ENCODE results near the gene TNFSF12. TPM values are rescaled to one million over a fixed set of nuclear protein-coding genes. Genes with fewer than 3 reads are reported as not detected.

Gene TNFSF12
- total and polyA plus RNA-seq, 3 donors from 2014 or later, result 17.0 to 21.5 (median 20.6) TPM

GRCh38 chr17:7574176-7574953 is 25.5 kb downstream of the TNFSF12 start:
- H3K27ac ChIP-seq, result peak overlapping the region in 1 of 2 donors; percentile 99
- WGBS, 2 donors, result 15 to 25% methylated on average over 14 to 15 of the region's 15 CpGs
- no peaks in the 10 kb centered on the region for H3K36me3 ChIP-seq (ENCODE audit: low read depth, missing control alignments)
- TF ChIP-seq POLR2A (IDR thresholded peaks at IDR 0.05) (no peak), CTCF (IDR thresholded peaks at IDR 0.05) (no peak)
- peaks cover 21% of the 10 kb centered on the region for H3K4me1 ChIP-seq
- intact Hi-C loops (cut with DNase I; ENCODE audit: low total_unique reads), result no loop called here
- H3K27me3 ChIP-seq, result no peaks in the 10 kb centered on the region
- DNase-seq, result no peak
- H3K4me3 ChIP-seq, result peak overlapping the region; percentile 100
- no peaks in the 10 kb centered on the region for H3K9me3 ChIP-seq

- Histone ChIP-seq H3K4me3 (no peak overlapping the region), H3K9me3 (no peaks in the 10 kb centered on the region), H3K36me3 (ENCODE audit: low read depth, missing control alignments) (no peaks in the 10 kb centered on the region), H3K27ac (no peak overlapping the region), H3K27me3 (no peaks in the 10 kb centered on the region), H3K4me1 (peaks cover 25% of the 10 kb centered on the region)
- no peak for DNase-seq
- TF ChIP-seq CTCF (IDR thresholded peaks at IDR 0.05) (no peak), POLR2A (IDR thresholded peaks at IDR 0.05) (no peak)
- 43 to 80% methylated on average over 1 of the region's 1 CpG for WGBS, 2 donors
- intact Hi-C loops (cut with DNase I; ENCODE audit: low total_unique reads), result no loop called here
Measured at GRCh38 chr17:7575481-7575883, 26.6 kb downstream of the TNFSF12 start.

- H3K4me3 ChIP-seq, result no peak overlapping the region
- H3K4me1 ChIP-seq, result peaks cover 25% of the 10 kb centered on the region
- H3K27me3 ChIP-seq, result no peaks in the 10 kb centered on the region
- H3K27ac ChIP-seq, result no peak overlapping the region
- no peak for TF ChIP-seq POLR2A (IDR thresholded peaks at IDR 0.05)
- no peak for TF ChIP-seq CTCF (IDR thresholded peaks at IDR 0.05)
- intact Hi-C loops (cut with DNase I; ENCODE audit: low total_unique reads), result no loop called here
- WGBS, 2 donors, result 65 to 71% methylated on average over 7 of the region's 7 CpGs
- H3K36me3 ChIP-seq (ENCODE audit: low read depth, missing control alignments), result no peaks in the 10 kb centered on the region
- DNase-seq, result no peak
- no peaks in the 10 kb centered on the region for H3K9me3 ChIP-seq
Measured at GRCh38 chr17:7575959-7576358, 27.1 kb downstream of the TNFSF12 start.

- H3K27me3 ChIP-seq, result no peaks in the 10 kb centered on the region
- H3K4me3 ChIP-seq, result no peak overlapping the region
- H3K27ac ChIP-seq, result no peak overlapping the region
- intact Hi-C loops (cut with DNase I; ENCODE audit: low total_unique reads), result no loop called here
- TF ChIP-seq CTCF (IDR thresholded peaks at IDR 0.05) (no peak), POLR2A (IDR thresholded peaks at IDR 0.05) (no peak)
- no peaks in the 10 kb centered on the region for H3K36me3 ChIP-seq (ENCODE audit: low read depth, missing control alignments)
- H3K9me3 ChIP-seq, result no peaks in the 10 kb centered on the region
- DNase-seq, result no peak
- peaks cover 25% of the 10 kb centered on the region for H3K4me1 ChIP-seq
- 78 to 81% methylated on average over 10 to 14 of the region's 14 CpGs for WGBS, 2 donors
Measured at GRCh38 chr17:7576432-7576937, 27.6 kb downstream of the TNFSF12 start.

All from testis (tissue), 3 donors.